GM15510 (cell line): Measurements from ENCODE around the gene RINT1.

Experiments used
- POLR2A ChIP-seq: IDR thresholded peaks from 3 replicates; pipeline ENCODE4 v1.6.1; 2011; ENCODE audit warnings: borderline replicate concordance; ENCODE audit not compliant: insufficient read length; ENCODE audit errors: extremely low read depth

The RINT1 gene

DNA sequence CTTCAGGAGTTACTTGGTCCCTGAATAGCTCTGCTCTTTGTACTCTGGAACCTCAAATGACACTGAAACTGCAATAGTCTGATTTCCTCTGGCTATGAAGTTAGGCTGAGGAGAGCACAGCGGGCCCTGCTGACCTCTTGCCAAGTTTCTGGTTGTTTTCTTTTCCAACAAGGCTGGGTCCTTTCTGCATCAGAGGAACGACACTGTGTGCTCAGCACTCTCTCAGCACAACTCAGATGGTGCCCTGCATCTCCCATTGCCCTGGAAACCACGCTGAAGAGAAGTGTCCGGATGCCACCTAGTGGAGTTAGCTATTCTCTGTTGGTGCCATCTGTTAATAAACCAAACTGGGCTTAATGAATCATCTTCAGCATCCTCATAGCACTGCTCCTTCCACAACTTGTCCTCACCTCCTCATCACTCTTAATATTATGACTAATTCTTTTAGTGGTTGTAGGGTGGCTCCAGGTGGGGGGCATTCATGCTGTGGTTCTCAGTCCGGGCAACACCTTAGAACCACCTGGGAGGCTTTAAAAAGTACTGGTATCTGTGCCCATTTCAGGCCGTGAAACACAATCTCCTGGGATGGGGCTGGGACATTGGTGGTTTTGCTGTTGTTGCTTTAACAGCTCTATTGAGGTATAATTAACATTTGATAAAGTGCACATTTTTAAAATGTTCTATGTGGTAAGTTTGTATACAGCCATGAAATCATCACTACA is 57.5 kb downstream of the RINT1 start:
- no peak for TF ChIP-seq POLR2A

DNA sequence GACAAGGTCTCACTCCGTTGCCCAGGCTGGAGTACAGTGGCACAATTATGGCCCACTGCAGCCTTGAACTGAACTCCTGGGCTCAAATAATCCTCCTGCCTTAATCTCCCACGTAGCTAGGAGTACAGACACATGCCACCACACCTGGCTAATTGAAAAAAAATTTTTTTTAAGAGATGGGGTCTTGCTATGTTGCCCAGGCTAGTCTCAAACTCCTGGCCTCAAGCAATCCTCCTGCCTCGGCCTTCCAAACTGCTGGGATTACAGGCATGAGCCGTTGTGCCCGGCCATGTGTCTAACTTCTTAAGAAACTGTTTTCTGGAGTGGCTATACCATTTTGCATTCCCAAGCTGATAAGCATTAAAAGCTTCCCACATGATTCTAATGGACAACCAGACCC is 58.8 kb downstream of the RINT1 start:
- TF ChIP-seq POLR2A: no peak

GRCh38 chr7:105591522-105591921 is 59.5 kb downstream of the RINT1 start:
- no peak for TF ChIP-seq POLR2A

- no peak for TF ChIP-seq POLR2A
Measured at GRCh38 chr7:105594034-105594433, 62.0 kb downstream of the RINT1 start.

- TF ChIP-seq POLR2A: no peak
Measured at GRCh38 chr7:105596866-105597265, 64.9 kb downstream of the RINT1 start.

- TF ChIP-seq POLR2A: no peak
Measured at GRCh38 chr7:105599551-105599950, 67.5 kb downstream of the RINT1 start.

GRCh38 chr7:105600720-105601550 is 68.9 kb downstream of the RINT1 start:
- no peak for TF ChIP-seq POLR2A

DNA sequence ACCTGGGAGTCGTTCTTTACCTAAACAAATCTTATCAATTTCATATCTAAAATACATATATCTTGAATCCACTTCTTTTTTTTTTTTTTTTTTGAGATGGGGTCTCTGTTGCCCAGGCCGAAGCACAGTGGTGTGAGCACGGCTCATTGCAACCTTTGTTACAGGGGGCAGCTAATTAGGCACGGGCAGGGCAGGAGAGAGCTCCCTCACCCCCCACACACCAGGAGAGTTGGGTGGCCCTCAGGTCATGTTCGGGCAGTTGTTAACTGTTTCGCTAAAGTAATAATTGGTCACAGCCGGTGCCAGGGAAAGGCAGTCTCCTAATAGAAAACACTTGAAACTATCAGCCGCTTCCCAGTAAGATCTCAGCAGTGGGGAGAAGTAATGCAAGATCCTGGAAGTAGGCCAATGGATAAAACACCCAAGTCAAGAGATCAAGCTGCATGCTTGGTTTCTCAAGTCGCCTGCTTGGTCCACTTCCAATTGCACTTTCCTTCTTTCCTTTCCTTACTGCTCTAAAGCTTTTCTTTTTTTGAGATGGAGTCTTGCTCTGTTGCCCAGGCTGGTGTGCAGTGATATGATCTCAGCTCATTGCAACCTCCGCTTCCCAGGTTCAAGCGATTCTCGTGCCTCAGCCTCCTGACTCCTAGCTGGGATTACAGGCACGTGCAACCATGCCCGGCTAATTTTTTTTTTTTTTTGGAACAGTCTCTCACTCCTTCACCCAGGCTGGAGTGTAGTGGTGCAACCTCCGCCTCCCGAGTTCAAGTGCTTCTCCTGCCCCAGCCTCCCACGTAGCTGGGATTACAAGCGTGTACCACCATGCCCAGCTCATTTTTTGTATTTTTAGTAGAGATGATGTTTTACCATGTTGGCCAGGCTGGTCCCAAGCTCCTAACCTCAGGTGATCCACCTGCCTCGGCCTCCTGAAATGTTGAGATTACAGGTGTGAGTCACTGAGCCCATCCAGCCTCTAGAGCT is 70.6 kb downstream of the RINT1 start:
- TF ChIP-seq POLR2A: no peak

DNA sequence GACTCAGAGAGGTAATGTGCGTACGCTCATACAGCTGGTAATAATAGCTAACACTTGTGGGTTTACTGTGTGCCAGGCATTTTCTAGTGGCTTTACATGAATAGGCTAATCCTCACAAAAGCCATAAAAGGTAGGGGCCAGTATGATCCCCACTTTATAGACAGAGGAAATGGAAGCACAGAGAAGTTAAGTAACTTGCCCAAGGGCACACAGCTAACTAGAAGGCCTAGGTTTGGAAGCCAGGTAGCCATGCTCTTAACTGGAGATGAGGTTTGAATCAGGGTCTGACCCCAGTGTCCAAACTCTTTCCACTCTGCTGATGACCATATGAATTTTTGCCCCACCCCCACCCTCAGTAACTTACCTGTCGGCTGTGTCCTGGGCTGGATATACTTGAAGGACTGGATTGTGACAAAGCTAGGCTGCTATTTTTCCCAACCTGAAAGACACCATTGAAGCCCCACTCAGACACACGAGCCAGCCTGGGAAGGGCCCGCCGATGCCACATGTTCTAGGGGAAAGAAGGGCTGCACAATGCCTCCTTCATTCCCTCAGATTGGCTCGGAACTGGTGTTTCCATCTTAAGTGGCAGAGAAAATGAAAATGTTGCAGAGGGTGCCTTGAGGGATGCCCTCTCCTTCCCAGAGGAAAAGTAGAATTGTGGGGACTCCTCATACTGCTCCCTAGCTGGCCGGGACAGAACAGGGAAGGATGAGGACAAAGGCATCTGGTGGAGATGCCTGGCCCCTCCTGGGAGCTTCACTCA is 78.3 kb downstream of the RINT1 start:
- TF ChIP-seq POLR2A: no peak

- TF ChIP-seq POLR2A: no peak
Measured at GRCh38 chr7:105611856-105612775, 80.1 kb downstream of the RINT1 start.

DNA sequence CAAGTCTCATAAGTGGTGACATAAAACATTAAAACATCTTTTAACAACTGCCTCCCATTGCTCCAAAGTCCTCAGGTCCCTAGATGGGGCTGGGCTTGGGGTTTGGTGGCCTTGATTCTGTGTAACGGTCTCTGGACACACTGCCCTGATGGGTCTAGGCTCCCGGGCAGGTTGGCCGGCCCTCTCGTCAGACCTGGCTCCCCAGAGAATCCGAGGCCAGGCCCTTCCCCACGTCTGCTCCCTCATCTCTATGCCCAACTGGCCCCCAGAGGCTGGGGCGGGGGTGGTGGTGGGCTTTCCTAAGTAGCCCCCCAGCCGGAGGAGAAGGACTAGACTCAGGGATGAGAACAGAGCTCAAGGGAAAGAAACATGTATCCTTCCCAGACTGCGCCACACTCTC is 80.8 kb downstream of the RINT1 start:
- no peak for TF ChIP-seq POLR2A

DNA sequence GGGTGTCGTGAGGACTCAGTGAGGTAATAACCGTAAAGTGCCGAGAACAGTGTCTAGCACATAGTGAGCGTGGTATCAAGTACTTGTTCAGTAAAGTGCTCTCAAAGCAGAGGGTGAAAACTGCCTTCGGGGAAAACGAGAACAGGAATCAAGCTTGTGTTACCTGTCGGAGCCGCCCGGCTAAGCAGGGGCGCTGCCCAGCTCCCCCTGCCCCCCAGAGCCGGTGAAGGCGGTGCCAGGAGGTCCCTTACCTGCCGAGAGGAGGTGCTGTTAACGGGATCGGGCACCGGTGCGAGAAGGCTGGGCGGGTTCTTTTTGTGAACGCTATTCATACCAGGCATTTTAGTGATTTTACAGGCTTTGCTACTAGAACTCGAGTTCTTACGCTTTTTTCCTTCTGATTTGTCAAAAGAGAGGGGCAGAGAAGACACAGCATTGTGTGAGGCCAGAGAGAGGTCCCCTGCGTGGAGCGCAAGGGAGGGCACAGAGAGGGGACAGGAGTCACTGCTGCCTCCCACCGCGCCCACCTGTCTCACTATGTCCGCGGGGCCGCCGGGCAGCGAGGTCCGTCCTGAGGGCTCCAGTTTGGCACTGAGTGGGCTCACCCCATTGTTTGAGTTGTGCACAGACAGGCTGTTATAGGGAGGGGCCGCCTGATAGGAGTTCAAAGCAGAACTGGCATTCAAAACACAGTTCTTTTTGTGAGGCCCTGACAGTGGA is 81.8 kb downstream of the RINT1 start:
- no peak for TF ChIP-seq POLR2A
